HG02840 (cell line): ENCODE data around the gene FIP1L1.
"Not testable (repeated sequence)": the region's sequence is repeated elsewhere in the genome, so short reads cannot be mapped to it uniquely, and the experiment has no call there.

ENCODE experiments used
- ATAC-seq: cut with Tn5 transposase; IDR thresholded peaks from one replicate; pipeline ENCODE4 v1.9.1; 2021; ENCODE audit warnings: mild to moderate bottlenecking, moderate library complexity, moderate number of reproducible peaks; ENCODE audit not compliant: unreplicated experiment, low FRiP score

Gene FIP1L1

GRCh38 chr4:53376900-53377299 lies 541 bp upstream of the FIP1L1 start:
- no peak for ATAC-seq

- ATAC-seq = peak; percentile 27
These were observed 686 bp downstream of the FIP1L1 start for GRCh38 chr4:53378171-53378482.

GRCh38 chr4:53380221-53380620 lies 2.8 kb downstream of the FIP1L1 start:
- ATAC-seq = no peak

- not testable (repeated sequence) for ATAC-seq
These were observed 32.0 kb downstream of the FIP1L1 start for GRCh38 chr4:53409479-53409878.

- ATAC-seq = no peak
These were observed 41.8 kb downstream of the FIP1L1 start for GRCh38 chr4:53419208-53419607.

- ATAC-seq = no peak
These were observed 44.4 kb downstream of the FIP1L1 start for GRCh38 chr4:53421791-53422190.

GRCh38 chr4:53422367-53422766 lies 44.9 kb downstream of the FIP1L1 start:
- no peak for ATAC-seq

GRCh38 chr4:53424280-53424679 lies 46.8 kb downstream of the FIP1L1 start:
- no peak for ATAC-seq

- no peak for ATAC-seq
These were observed 49.9 kb downstream of the FIP1L1 start for GRCh38 chr4:53427366-53427765.

GRCh38 chr4:53431052-53431451 lies 53.6 kb downstream of the FIP1L1 start:
- no peak for ATAC-seq

GRCh38 chr4:53432528-53433424 lies 55.3 kb downstream of the FIP1L1 start:
- peak; percentile 70 for ATAC-seq

GRCh38 chr4:53436251-53436650 lies 58.8 kb downstream of the FIP1L1 start:
- no peak for ATAC-seq

- no peak for ATAC-seq
These were observed 64.1 kb downstream of the FIP1L1 start for GRCh38 chr4:53441564-53441963.

- no peak for ATAC-seq
These were observed 67.5 kb downstream of the FIP1L1 start for GRCh38 chr4:53444954-53445353.

- no peak for ATAC-seq
These were observed 73.3 kb downstream of the FIP1L1 start for GRCh38 chr4:53450773-53451172.

- no peak for ATAC-seq
These were observed 75.9 kb downstream of the FIP1L1 start for GRCh38 chr4:53453385-53453784.

GRCh38 chr4:53455766-53456165 lies 78.3 kb downstream of the FIP1L1 start:
- no peak for ATAC-seq

GRCh38 chr4:53456178-53456577 lies 78.7 kb downstream of the FIP1L1 start:
- ATAC-seq = no peak

- ATAC-seq = no peak
These were observed 82.1 kb downstream of the FIP1L1 start for GRCh38 chr4:53459548-53459947.

- ATAC-seq = no peak
These were observed 83.8 kb downstream of the FIP1L1 start for GRCh38 chr4:53461244-53461643.

GRCh38 chr4:53463340-53463739 lies 85.9 kb downstream of the FIP1L1 start:
- no peak for ATAC-seq

- ATAC-seq = no peak
These were observed 87.8 kb downstream of the FIP1L1 start for GRCh38 chr4:53465281-53465680.
